Measurements from ENCODE around the gene TMEM9. TPM values are rescaled to one million over a fixed set of nuclear protein-coding genes. Genes with fewer than 3 reads are reported as not detected.

The TMEM9 gene
- total and polyA plus RNA-seq, 9 of the 15 experiments (the other 6 are each of a cell fraction or from before 2014, with no cell fraction given), result 30.4 to 107 (median 67.6) TPM

GRCh38 chr1:201172999-201173610 is 18.8 kb upstream of the TMEM9 start (continued):
- TF ChIP-seq, protein P1, sequence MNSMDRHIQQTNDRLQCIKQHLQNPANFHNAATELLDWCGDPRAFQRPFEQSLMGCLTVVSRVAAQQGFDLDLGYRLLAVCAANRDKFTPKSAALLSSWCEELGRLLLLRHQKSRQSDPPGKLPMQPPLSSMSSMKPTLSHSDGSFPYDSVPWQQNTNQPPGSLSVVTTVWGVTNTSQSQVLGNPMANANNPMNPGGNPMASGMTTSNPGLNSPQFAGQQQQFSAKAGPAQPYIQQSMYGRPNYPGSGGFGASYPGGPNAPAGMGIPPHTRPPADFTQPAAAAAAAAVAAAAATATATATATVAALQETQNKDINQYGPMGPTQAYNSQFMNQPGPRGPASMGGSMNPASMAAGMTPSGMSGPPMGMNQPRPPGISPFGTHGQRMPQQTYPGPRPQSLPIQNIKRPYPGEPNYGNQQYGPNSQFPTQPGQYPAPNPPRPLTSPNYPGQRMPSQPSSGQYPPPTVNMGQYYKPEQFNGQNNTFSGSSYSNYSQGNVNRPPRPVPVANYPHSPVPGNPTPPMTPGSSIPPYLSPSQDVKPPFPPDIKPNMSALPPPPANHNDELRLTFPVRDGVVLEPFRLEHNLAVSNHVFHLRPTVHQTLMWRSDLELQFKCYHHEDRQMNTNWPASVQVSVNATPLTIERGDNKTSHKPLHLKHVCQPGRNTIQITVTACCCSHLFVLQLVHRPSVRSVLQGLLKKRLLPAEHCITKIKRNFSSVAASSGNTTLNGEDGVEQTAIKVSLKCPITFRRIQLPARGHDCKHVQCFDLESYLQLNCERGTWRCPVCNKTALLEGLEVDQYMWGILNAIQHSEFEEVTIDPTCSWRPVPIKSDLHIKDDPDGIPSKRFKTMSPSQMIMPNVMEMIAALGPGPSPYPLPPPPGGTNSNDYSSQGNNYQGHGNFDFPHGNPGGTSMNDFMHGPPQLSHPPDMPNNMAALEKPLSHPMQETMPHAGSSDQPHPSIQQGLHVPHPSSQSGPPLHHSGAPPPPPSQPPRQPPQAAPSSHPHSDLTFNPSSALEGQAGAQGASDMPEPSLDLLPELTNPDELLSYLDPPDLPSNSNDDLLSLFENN (IDR thresholded peaks at IDR 0.05; ENCODE audit: low read depth in 2 of 2, low read length in 2 of 2), result no peak
- TF ChIP-seq RBM17 (IDR thresholded peaks at IDR 0.05; ENCODE audit: borderline replicate concordance, low read depth, low read length) (no peak), ZNF253 (CRISPR knock-in tag; conservative IDR thresholded peaks at IDR 0.05) (no peak), ZC3H4 (CRISPR knock-in tag; IDR thresholded peaks at IDR 0.05; ENCODE audit: borderline replicate concordance) (no peak), XRCC4 (IDR thresholded peaks at IDR 0.05; ENCODE audit: extremely low read depth, insufficient read depth, insufficient read length) (no peak)

GRCh38 chr1:201172326-201172725 is 18.1 kb upstream of the TMEM9 start:
- Histone ChIP-seq H3K9ac (ENCODE audit: insufficient read depth in 1 of 2, low read depth in 2 of 2, low read length in 2 of 2) (no peak overlapping the region), H3K4me2 (ENCODE audit: insufficient read depth, low read length) (no peak overlapping the region), H3K9me1 (ENCODE audit: control insufficient read depth, insufficient read depth, low read length) (no peaks in the 10 kb centered on the region), H4K20me1 (replicated peaks; ENCODE audit: control insufficient read depth, insufficient read depth, low read length) (no peaks in the 10 kb centered on the region), H3K4me3 (no peak overlapping the region), H3K9me3 (replicated peaks; ENCODE audit: control insufficient read depth, insufficient read depth, low read depth, low read length) (peaks cover 3% of the 10 kb centered on the region; the same call in 1 of the 2 replicates), H3K27me3 (ENCODE audit: control insufficient read depth in 2 of 2, insufficient read depth in 2 of 2, low read length in 2 of 2) (peaks cover 6 to 16% of the 10 kb centered on the region in 2 experiments; a peak in 3 of 5 replicates), H3K27ac (ENCODE audit: extremely low read depth, low read depth, low read length) (no peak overlapping the region), H2AFZ (ENCODE audit: low read depth, low read length) (no peak overlapping the region), H3K36me3 (ENCODE audit: control insufficient read depth, insufficient read depth, low read length) (no peaks in the 10 kb centered on the region), H3K4me1 (replicated peaks in 1 of 2; ENCODE audit: control insufficient read depth in 2 of 2, insufficient read depth in 2 of 2, low read length in 2 of 2) (peaks cover 11 to 24% of the 10 kb centered on the region in 2 experiments; a peak in 4 of 5 replicates), H3K79me2 (ENCODE audit: control insufficient read depth, insufficient read depth, low read length) (no peaks in the 10 kb centered on the region)
- FAIRE-seq, result no peak
- intact Hi-C loops (cut with micrococcal nuclease) (no loop called here), in situ Hi-C loops (cut with MboI) (no loop called here)
- ChIA-PET CTCF (ENCODE audit: low intra/inter-chr PET ratio) (no interaction called here), POLR2A (interaction anchor here (0.9 kb wide), 1 partner anchor 29 kb away, joined by 3 read pairs; no protein-coding TSS in a partner anchor)
- BruUV-seq (replicated peaks), result no TSS peak
- 69% methylated on average over 4 of the region's 4 CpGs for WGBS (ENCODE audit: insufficient coverage, low coverage, missing lambda C conversion rate)
- DNase-seq (ENCODE audit: extremely low read depth in 1 of 4, low spot score in 3 of 4), result no peak
- ATAC-seq, result no peak
- no peak for TF ChIP-seq ZBED1 (IDR thresholded peaks at IDR 0.05)
- TF ChIP-seq, protein P2, sequence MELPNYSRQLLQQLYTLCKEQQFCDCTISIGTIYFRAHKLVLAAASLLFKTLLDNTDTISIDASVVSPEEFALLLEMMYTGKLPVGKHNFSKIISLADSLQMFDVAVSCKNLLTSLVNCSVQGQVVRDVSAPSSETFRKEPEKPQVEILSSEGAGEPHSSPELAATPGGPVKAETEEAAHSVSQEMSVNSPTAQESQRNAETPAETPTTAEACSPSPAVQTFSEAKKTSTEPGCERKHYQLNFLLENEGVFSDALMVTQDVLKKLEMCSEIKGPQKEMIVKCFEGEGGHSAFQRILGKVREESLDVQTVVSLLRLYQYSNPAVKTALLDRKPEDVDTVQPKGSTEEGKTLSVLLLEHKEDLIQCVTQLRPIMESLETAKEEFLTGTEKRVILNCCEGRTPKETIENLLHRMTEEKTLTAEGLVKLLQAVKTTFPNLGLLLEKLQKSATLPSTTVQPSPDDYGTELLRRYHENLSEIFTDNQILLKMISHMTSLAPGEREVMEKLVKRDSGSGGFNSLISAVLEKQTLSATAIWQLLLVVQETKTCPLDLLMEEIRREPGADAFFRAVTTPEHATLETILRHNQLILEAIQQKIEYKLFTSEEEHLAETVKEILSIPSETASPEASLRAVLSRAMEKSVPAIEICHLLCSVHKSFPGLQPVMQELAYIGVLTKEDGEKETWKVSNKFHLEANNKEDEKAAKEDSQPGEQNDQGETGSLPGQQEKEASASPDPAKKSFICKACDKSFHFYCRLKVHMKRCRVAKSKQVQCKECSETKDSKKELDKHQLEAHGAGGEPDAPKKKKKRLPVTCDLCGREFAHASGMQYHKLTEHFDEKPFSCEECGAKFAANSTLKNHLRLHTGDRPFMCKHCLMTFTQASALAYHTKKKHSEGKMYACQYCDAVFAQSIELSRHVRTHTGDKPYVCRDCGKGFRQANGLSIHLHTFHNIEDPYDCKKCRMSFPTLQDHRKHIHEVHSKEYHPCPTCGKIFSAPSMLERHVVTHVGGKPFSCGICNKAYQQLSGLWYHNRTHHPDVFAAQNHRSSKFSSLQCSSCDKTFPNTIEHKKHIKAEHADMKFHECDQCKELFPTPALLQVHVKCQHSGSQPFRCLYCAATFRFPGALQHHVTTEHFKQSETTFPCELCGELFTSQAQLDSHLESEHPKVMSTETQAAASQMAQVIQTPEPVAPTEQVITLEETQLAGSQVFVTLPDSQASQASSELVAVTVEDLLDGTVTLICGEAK (IDR thresholded peaks at IDR 0.05), result no peak
- TF ChIP-seq, protein P2 (CRISPR knock-in tag; IDR thresholded peaks at IDR 0.05), result no peak

All from K562 (cell line).